Measurements from ENCODE around the gene PRDM7. TPM values are rescaled to one million over a fixed set of nuclear protein-coding genes. Genes with fewer than 3 reads are reported as not detected.
"Not testable (repeated sequence)": the region's sequence is repeated elsewhere in the genome, so short reads cannot be mapped to it uniquely, and the experiment has no call there.

PRDM7 gene
- total and polyA plus RNA-seq, 9 of the 15 experiments (the other 6 are each of a cell fraction or from before 2014, with no cell fraction given): not detected

GRCh38 chr16:90008708-90009145 lies 68.4 kb downstream of the PRDM7 start (continued):
- TF ChIP-seq CLOCK (CRISPR knock-in tag; IDR thresholded peaks at IDR 0.05; ENCODE audit: borderline replicate concordance): no peak
- no peak for TF ChIP-seq ZBTB43 (CRISPR knock-in tag; IDR thresholded peaks at IDR 0.05)

GRCh38 chr16:90007635-90008234 lies 69.4 kb downstream of the PRDM7 start:
- H3K27ac ChIP-seq (ENCODE audit: extremely low read depth, low read depth, low read length); H4K20me1 ChIP-seq (replicated peaks; ENCODE audit: control insufficient read depth, insufficient read depth, low read length); H3K4me3 ChIP-seq; FAIRE-seq; in situ Hi-C loops (cut with MboI); BruUV-seq (replicated peaks); H3K9me1 ChIP-seq (ENCODE audit: control insufficient read depth, insufficient read depth, low read length); ATAC-seq; H3K9me3 ChIP-seq (replicated peaks; ENCODE audit: control insufficient read depth, insufficient read depth, low read depth, low read length); DNase-seq (ENCODE audit: extremely low read depth in 1 of 4, low spot score in 3 of 4); H3K27me3 ChIP-seq (ENCODE audit: control insufficient read depth in 2 of 2, insufficient read depth in 2 of 2, low read length in 2 of 2); H3K36me3 ChIP-seq (ENCODE audit: control insufficient read depth, insufficient read depth, low read length); H2AFZ ChIP-seq (ENCODE audit: low read depth, low read length); intact Hi-C loops (cut with micrococcal nuclease); H3K79me2 ChIP-seq (ENCODE audit: control insufficient read depth, insufficient read depth, low read length); H3K4me2 ChIP-seq (ENCODE audit: insufficient read depth, low read length); H3K9ac ChIP-seq (ENCODE audit: insufficient read depth in 1 of 2, low read depth in 2 of 2, low read length in 2 of 2); CTCF ChIA-PET (ENCODE audit: low intra/inter-chr PET ratio): not testable (repeated sequence)
- 44% methylated on average over 10 of the region's 13 CpGs for WGBS (ENCODE audit: insufficient coverage, low coverage, missing lambda C conversion rate)
- POLR2A ChIA-PET: interaction anchor here (1.0 to 1.2 kb wide), 2 partner anchors 13 to 23 kb away, joined by 3 read pairs; no protein-coding TSS in a partner anchor
- H3K4me1 ChIP-seq (replicated peaks in 1 of 2; ENCODE audit: control insufficient read depth in 2 of 2, insufficient read depth in 2 of 2, low read length in 2 of 2): peaks cover 0 to 44% of the 10 kb centered on the region in 2 experiments; a peak in 3 of 5 replicates

Measured in K562 (cell line).